ENCODE results near the gene THSD4.
"Not testable (repeated sequence)": the region's sequence is repeated elsewhere in the genome, so short reads cannot be mapped to it uniquely, and the experiment has no call there.

Gene THSD4

DNA sequence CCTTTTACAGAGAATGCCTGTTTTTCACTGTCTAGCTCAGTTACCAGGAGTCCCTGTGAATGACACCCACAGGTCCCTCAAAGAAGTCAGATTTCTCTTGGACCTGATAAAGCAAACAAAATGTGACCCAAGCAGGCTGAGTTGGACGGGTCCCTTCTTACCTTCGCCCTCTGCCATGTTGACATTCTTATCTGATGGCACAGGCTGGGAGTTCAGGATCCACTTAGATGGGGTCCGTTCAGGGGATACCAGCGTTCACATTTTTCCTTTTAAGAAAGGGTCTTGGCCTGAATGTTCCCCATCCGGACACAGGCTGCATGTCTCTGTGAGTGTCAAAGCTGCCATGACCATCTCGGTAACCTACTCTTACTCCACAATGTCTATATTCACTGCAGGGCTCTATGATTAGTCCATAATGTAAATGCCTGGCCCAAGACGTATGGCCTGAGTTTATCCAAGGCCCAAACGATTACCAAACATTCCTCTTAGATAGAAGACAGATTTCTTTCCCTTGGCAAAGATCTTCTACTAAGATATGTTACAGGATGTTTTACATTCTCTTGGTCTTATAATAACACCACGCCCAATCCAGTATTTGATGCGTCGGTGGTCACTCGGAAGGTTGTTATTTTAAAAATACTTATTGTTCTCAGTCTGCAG lies 179.1 kb downstream of the THSD4 start:
- no peak for DNase-seq (ENCODE audit: low spot score)

GRCh38 chr15:71294911-71295602 lies 179.8 kb downstream of the THSD4 start:
- no peak for DNase-seq (ENCODE audit: low spot score)

DNA sequence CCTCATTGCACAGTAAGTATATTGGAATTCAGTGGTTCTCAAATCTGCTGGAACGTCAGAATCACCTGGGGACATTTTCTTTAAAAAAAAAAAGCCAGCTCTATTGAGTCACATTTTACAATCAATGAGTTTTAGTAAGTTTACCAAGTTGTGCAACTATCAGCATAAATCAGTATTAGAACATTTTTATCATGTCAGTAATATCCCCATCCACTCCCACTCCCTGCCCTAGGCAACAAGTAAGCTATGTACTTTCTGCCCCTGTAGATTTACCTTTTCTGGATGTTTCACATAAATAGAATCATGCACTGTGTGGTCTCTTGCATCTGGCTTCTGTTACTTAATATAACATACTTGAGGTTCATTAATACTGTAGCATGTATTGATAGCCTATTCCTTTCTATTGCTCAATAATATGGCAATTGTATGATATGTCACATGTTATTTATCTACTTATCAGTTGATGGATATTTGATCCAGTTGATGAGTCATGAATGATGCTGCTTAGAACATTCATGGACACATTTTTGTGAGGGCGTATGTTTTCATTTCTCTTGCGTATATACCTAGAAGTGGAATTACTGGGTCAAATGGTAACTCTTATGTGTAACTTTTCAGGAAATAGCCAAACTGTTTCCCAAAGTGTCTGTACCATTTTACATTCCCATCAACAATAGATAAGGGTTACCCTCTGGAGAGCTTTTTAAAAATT lies 180.5 kb downstream of the THSD4 start:
- DNase-seq (ENCODE audit: low spot score): no peak

GRCh38 chr15:71296315-71296679 lies 181.0 kb downstream of the THSD4 start:
- DNase-seq (ENCODE audit: low spot score): no peak

- no peak for DNase-seq (ENCODE audit: low spot score)
These were observed 186.8 kb downstream of the THSD4 start for GRCh38 chr15:71301958-71302621.

GRCh38 chr15:71302861-71303410 lies 187.7 kb downstream of the THSD4 start:
- no peak for DNase-seq (ENCODE audit: low spot score)

DNA sequence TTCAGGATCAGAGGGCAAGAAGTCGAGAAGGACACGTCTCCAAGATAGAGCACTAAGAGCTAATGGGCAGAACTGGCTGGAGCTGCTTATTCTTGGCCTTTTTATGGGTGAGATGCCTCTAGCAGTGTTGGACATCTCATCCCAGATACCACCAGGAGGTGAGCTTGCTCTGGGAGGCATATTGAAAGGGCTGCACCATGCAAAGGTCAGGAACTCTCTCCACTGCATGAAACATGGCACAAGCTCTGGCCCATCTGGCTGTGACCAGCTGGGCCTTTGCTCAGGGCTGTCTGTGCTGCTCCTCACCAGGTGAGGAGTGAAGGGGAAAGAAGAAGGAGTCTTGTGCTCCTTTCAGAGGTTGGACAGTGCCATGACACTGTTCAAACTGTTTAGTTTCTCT lies 188.7 kb downstream of the THSD4 start:
- DNase-seq (ENCODE audit: low spot score): no peak

DNA sequence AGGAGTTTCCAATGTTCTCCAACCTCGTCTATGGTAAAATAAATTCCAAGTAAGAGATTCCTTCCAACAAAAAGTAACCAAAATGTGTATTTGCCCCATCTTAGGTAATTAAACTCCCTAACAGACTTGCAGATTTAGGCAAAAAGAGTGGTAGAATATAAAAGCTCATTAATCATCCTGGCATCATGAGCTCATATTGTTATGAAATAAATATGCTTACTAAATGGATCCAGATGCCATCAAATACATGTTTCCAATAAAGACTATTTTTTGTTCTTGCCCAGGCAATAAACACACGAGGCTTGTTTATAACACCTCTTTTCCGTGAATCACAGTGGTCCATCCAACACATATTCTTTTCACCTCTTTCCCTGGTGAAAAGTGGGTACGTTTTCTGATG lies 189.4 kb downstream of the THSD4 start:
- no peak for DNase-seq (ENCODE audit: low spot score)

- DNase-seq (ENCODE audit: low spot score): no peak
These were observed 191.3 kb downstream of the THSD4 start for GRCh38 chr15:71306538-71306937.

DNA sequence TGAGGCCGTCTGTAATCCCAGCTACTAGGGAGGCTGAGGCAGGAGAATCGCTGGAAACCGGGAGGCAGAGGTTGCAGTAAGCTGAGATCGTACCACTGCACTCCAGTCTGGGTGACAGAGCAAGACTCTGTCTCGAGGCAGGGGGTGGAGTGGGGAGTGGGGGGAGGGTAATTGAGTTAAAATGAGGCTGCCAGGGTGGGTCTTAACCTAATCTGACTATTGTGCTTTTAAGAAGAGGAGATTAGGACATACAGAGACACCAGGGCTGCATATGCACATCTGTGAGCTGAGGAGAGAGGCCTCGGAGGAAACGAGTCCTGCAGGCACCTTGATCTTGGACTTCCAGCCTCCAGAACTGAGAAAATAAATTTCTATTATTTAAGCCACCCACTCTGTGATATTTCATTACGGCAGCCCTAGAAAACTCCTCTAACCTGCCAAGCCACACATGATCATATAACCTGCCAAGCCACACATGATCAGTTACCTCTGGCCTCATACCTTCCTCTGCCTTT lies 197.0 kb downstream of the THSD4 start:
- DNase-seq (ENCODE audit: low spot score): no peak

DNA sequence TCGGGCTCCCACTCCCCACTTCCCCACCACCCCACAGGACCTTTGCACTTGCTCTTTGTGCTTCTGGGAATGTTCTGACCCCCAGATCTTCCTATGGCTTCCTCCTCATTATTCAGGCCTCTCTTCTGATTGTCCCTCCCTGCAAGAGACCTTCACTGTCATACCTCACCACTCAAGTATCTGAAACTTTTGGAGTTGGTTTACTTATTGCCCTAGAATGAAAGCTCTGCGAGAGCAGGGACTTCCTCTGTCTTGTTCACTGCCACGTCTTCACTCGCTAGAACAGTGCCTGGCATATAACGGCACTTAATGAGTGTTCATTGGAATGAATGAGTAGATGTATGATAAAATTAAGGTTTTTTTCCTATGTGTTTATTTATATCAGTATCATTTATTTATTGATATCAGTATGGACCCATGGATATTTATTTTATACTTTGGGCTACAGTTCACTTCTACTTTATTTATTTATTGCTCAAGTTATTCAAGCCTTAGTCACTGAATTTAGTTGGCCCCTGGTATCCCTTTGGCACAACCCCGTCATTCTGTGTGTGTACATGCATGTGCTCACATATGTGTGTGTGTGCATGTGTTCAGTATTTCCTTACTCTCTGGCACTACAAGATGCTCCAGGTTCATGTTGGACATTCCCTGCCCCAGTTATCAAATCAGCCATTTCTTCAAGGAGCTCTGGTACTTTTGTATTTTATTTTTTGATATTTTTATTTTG lies 197.6 kb downstream of the THSD4 start:
- no peak for DNase-seq (ENCODE audit: low spot score)

DNA sequence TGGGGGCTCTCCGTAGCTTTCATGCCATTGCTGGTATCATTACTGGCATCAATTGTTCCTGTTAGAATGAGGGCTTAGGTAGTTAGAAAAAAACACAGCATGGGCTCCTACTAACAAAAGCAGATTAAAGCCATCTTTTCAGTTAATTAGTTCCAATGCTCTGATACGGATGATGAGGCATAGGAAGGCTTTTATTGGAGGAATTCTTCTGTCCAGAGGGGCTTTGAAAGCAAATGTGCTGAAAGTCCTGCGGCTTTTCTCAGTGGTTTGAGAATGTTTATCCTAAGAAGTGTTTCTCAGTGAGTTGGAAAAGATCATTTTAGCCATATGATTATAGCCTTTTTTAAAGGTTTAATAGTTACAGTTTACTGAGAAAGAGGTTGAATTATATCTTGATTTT lies 198.5 kb downstream of the THSD4 start:
- no peak for DNase-seq (ENCODE audit: low spot score)

GRCh38 chr15:71314956-71315537 lies 199.8 kb downstream of the THSD4 start:
- DNase-seq (ENCODE audit: low spot score): no peak

DNA sequence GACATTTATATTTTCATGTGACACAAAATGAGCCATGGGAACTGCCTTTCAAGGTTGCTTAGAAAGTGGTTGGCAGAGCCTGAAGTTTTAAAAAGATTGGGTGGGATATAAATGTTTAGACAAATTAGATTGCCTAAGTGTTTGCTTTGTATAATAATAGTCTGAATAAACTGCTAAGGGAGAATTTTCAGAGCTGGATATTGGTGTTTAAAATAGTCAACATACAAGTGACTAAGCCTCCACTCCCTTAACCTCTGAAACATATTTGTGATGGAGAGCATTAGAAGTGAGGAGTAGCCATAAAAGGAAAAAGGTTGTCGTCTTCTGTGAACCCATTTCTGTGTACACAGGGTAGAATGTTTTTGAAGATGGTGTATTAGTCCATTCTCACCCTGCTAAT lies 201.6 kb downstream of the THSD4 start:
- DNase-seq (ENCODE audit: low spot score): no peak

DNA sequence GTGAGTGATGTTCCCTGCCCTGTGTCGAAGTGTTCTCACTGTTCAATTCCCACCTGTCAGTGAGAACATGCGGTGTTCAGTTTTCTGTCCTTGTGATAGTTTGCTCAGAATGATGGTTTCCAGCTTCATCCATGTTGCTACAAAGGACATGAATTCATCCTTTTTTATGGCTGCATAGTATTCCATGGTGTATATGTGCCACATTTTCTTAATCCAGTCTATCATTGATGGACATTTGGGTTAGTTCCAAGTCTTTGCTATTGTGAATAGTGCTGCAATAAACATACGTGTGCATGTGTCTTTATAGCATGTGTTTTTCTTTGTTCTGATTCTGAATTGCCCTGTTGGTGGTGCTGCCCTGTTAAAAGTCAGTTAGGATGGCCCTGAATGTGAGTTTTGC lies 204.2 kb downstream of the THSD4 start:
- not testable (repeated sequence) for DNase-seq (ENCODE audit: low spot score)

GRCh38 chr15:71319935-71320334 lies 204.7 kb downstream of the THSD4 start:
- DNase-seq (ENCODE audit: low spot score): no peak

- DNase-seq (ENCODE audit: low spot score): no peak
These were observed 207.8 kb downstream of the THSD4 start for GRCh38 chr15:71323082-71323481.

DNA sequence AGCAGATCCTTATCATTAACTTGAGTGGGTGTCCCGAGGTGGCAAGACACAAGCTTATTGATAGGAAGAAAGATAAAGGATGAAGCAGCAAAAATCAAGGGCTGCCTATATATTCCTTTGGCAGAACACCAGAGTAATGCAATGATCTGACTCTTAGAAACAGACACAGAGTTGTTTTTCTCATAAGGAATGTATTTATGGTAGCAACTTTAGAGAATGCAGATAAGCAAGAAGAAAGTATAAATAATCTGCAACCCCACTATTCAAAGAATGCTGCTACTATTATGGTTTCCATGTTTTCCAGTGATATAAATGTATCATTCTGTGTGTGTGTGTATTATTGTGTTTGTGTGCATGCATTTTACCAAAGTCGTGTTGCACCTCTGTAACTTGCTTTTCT lies 208.3 kb downstream of the THSD4 start:
- DNase-seq (ENCODE audit: low spot score): no peak

- DNase-seq (ENCODE audit: low spot score): no peak
These were observed 210.2 kb downstream of the THSD4 start for GRCh38 chr15:71325481-71325880.

GRCh38 chr15:71328453-71328852 lies 213.2 kb downstream of the THSD4 start:
- DNase-seq (ENCODE audit: low spot score): no peak

GRCh38 chr15:71329041-71329440 lies 213.8 kb downstream of the THSD4 start:
- no peak for DNase-seq (ENCODE audit: low spot score)
